IPS DF 19.7 (cell line): ENCODE results near the gene RUNX1.

Experiments used
- DNase-seq: peaks from one replicate; pipeline ENCODE4 v3.0.0-alpha.2; 2013; ENCODE audit warnings: low read depth, low spot score

RUNX1 gene

GRCh38 chr21:34924771-34925419 lies 124.2 kb downstream of the RUNX1 start:
- DNase-seq, result no peak

GRCh38 chr21:34924194-34924593 lies 124.9 kb downstream of the RUNX1 start:
- no peak for DNase-seq

GRCh38 chr21:34923626-34924025 lies 125.5 kb downstream of the RUNX1 start:
- no peak for DNase-seq

- no peak for DNase-seq
These were observed 125.9 kb downstream of the RUNX1 start for GRCh38 chr21:34923202-34923601.

GRCh38 chr21:34922479-34922878 lies 126.6 kb downstream of the RUNX1 start:
- no peak for DNase-seq

GRCh38 chr21:34921151-34921550 lies 128.0 kb downstream of the RUNX1 start:
- no peak for DNase-seq

DNA sequence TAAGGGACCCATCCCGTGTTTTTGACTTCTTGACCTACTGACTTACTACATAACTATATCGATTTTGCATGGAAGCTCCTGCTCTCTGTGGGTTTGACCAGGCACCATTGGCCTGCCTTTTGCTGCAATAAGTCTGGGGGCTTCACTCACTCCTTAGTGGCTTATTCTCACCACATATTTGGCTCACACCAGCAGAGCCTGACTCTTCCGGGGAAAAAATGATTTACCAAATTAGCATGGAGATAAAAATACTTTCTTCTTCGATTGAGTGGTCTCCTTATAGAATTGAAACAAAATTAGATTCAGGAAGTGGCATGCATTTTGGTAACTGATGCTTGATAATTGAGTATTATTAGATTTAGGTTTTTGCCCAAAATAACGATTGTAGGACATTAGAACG lies 129.7 kb downstream of the RUNX1 start:
- no peak for DNase-seq

GRCh38 chr21:34916446-34916845 lies 132.7 kb downstream of the RUNX1 start:
- DNase-seq, result no peak

- DNase-seq, result no peak
These were observed 133.7 kb downstream of the RUNX1 start for GRCh38 chr21:34915364-34915841.

- DNase-seq, result no peak
These were observed 134.9 kb downstream of the RUNX1 start for GRCh38 chr21:34914239-34914638.

- no peak for DNase-seq
These were observed 135.3 kb downstream of the RUNX1 start for GRCh38 chr21:34913811-34914210.

- no peak for DNase-seq
These were observed 136.8 kb downstream of the RUNX1 start for GRCh38 chr21:34912022-34912945.

- DNase-seq, result no peak
These were observed 137.7 kb downstream of the RUNX1 start for GRCh38 chr21:34911360-34911759.

GRCh38 chr21:34910396-34910795 lies 138.7 kb downstream of the RUNX1 start:
- DNase-seq, result no peak

- DNase-seq, result no peak
These were observed 139.4 kb downstream of the RUNX1 start for GRCh38 chr21:34909492-34910292.

GRCh38 chr21:34908419-34909055 lies 140.6 kb downstream of the RUNX1 start:
- no peak for DNase-seq

DNA sequence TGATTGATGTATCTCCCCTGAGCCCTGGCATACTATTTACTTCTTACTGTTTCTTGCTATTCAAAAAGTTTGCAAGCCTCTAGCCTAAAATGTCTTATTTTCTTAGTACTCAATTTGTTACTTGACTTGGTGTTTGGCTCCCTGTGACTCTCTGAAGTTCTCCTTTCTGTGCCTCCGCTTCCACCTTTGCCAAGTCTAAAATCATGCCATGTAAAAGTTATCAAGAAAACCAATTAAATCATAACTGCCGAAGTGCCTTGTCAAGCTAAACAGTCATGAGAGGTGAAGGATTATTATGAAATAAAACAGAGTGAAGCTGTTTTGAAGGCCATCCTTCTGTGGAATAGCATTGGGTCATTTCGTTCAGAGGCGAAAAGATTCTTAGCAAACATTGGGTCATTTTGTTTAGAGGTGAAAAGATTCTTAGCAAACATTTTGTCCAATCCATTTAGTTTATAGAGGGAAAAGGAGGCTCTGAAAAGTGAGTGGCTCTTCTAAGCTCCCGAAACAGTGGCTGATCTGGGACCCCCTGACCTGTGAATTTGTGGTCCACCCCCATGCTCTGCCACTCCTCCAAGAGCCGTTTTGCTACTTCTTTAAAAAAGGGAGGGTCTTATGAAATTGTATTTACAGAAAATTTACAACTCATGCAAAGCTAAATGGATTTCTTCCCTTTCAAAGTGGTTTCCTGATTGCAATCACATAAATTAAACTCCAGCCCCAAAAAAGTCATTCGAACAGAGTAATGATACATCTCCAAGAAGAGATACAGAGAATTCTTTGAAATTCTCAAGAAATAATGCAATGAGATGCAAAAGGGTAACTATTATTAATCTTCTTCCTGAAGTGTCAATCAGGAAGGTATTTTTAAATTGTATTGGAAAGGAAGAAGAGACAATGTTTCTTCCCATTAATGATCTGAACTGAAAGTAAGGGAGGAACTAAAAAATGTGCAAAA lies 141.4 kb downstream of the RUNX1 start:
- DNase-seq, result no peak

- no peak for DNase-seq
These were observed 142.7 kb downstream of the RUNX1 start for GRCh38 chr21:34906401-34906800.

GRCh38 chr21:34905218-34905537 lies 143.9 kb downstream of the RUNX1 start:
- no peak for DNase-seq

- DNase-seq, result no peak
These were observed 144.4 kb downstream of the RUNX1 start for GRCh38 chr21:34904526-34905217.
